ENCODE data around the gene MGST2.

The MGST2 gene

DNA sequence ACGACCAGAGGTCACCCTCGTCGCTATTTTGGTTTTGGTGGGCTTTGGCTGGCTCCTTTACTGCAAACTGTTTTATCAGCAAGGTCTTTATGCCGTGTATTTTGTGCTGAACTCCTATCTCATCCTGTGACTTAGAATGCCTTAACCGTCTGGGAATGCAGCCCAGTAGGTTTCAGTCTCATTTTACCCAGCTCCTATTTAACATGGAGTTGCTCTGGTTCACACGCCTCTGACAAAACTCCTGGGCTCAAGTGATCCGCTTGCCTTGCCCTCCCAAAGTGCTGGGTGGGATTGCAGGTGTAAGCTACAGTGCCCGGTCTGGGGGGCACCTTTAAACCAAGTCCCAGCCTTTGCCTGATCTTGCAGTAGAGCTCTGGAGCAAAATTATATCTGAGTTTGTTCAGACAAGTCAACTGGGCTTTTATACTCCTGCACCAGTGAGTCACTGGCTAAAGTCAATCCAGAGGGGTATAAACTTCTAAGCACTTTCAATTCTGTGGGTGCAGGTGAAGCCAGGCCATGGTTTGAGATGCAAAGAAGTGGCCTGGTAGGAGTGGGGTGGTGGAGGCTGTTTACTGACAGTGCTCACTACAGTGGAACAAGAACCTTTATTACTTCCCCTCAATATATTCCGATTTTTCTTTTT, 50.2 kb downstream of the MGST2 start:
- TF ChIP-seq, protein P1, sequence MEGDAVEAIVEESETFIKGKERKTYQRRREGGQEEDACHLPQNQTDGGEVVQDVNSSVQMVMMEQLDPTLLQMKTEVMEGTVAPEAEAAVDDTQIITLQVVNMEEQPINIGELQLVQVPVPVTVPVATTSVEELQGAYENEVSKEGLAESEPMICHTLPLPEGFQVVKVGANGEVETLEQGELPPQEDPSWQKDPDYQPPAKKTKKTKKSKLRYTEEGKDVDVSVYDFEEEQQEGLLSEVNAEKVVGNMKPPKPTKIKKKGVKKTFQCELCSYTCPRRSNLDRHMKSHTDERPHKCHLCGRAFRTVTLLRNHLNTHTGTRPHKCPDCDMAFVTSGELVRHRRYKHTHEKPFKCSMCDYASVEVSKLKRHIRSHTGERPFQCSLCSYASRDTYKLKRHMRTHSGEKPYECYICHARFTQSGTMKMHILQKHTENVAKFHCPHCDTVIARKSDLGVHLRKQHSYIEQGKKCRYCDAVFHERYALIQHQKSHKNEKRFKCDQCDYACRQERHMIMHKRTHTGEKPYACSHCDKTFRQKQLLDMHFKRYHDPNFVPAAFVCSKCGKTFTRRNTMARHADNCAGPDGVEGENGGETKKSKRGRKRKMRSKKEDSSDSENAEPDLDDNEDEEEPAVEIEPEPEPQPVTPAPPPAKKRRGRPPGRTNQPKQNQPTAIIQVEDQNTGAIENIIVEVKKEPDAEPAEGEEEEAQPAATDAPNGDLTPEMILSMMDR (IDR thresholded peaks at IDR 0.05; ENCODE audit: low read depth, low read length): no peak
- no peak for TF ChIP-seq POLR2A (IDR thresholded peaks at IDR 0.05; ENCODE audit: extremely low read depth, insufficient read length)
- TF ChIP-seq, protein P2, sequence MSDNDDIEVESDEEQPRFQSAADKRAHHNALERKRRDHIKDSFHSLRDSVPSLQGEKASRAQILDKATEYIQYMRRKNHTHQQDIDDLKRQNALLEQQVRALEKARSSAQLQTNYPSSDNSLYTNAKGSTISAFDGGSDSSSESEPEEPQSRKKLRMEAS (IDR thresholded peaks at IDR 0.05; ENCODE audit: low read depth, low read length): no peak
- TF ChIP-seq MYC (IDR thresholded peaks at IDR 0.05; ENCODE audit: low read depth, low read length): no peak
- DNase-seq (ENCODE audit: low read depth): no peak
- no peak overlapping the region for H3K4me3 ChIP-seq (ENCODE audit: low read depth, low read length)

DNA sequence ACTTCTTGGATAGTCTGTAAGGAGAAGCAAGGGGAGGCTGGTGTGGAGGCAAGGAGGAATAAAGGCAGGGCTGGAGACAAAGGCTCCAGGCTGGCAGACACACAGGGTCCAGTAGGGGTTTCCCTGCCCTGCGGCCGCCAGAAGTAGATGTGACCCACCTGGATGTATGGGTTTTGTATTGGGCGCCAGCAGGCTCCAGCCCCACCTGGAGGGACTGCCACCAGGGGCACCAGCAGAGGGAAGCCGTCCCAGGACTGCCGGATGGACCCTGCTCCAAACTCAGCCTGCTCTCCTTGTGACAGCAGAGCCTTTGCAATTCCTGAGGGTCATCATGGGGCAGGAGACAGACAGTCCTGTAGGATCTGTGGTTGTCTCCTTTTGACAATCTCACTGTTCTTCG, 52.7 kb downstream of the MGST2 start:
- H3K4me3 ChIP-seq (ENCODE audit: low read depth, low read length): no peak overlapping the region
- TF ChIP-seq, protein P2 (IDR thresholded peaks at IDR 0.05; ENCODE audit: low read depth, low read length): no peak
- TF ChIP-seq MYC (IDR thresholded peaks at IDR 0.05; ENCODE audit: low read depth, low read length) (no peak), POLR2A (IDR thresholded peaks at IDR 0.05; ENCODE audit: extremely low read depth, insufficient read length) (no peak)
- TF ChIP-seq, protein P1 (IDR thresholded peaks at IDR 0.05; ENCODE audit: low read depth, low read length): no peak
- no peak for DNase-seq (ENCODE audit: low read depth)

DNA sequence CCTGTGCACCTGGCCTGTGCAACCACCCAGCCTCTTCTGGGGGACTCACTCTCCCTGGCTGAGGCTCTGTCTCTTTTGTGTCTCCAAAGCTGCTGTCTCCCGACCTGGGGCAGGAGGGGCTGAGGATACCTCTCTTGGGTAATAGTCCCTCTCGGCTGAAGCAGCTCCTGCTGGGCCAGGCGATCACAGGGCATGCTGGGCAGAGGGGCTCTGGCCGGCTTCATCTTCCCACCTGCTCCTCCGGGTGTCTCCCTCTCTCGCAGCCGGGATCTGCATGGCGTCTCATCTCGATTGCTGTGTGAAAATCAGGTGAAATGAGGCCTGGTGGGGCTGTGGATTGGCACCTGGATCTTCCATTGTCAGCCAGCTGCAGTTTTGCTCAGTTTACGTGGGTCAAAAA, 53.2 kb downstream of the MGST2 start:
- DNase-seq (ENCODE audit: low read depth): no peak
- TF ChIP-seq POLR2A (IDR thresholded peaks at IDR 0.05; ENCODE audit: extremely low read depth, insufficient read length): no peak
- no peak for TF ChIP-seq MYC (IDR thresholded peaks at IDR 0.05; ENCODE audit: low read depth, low read length)
- TF ChIP-seq, protein P2 (IDR thresholded peaks at IDR 0.05; ENCODE audit: low read depth, low read length): no peak
- TF ChIP-seq, protein P1 (IDR thresholded peaks at IDR 0.05; ENCODE audit: low read depth, low read length): no peak
- H3K4me3 ChIP-seq (ENCODE audit: low read depth, low read length): no peak overlapping the region

DNA sequence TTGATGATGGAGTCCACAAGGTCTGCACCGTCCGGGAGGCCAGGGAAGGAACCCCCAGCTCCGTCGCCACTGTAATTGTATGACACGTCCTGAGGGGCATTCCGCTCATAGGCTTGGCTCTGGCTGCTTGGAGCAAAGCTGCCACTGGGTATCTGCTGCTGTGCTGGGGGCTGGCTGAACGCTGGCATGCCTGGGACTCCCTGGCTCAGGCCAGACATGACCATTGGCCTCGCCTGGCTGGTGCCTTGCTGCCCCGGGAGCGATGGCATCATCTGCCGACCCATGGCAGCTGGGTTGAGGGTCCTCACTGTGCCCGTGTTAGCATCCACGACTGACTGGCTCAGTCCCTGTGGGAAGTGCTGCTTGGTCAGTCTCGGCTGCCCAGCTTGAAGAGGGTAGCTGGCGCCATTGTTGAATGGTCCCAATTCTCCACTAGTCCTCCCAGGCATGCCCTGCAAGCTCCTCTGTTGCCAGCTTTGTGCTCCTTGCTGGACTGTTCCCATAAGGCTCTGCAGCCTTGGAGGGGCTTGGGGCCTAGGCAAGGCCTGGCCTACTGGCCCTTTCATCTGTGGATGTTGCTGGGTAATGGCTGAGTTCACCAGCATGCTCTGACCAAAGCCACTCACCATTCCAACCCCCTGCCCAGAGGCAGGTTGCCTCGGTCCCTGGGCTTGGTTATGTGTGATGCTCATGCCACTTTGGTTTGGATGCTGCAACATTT, 53.9 kb downstream of the MGST2 start:
- no peak overlapping the region for H3K4me3 ChIP-seq (ENCODE audit: low read depth, low read length)
- TF ChIP-seq MYC (IDR thresholded peaks at IDR 0.05; ENCODE audit: low read depth, low read length): no peak
- no peak for TF ChIP-seq POLR2A (IDR thresholded peaks at IDR 0.05; ENCODE audit: extremely low read depth, insufficient read length)
- TF ChIP-seq, protein P2 (IDR thresholded peaks at IDR 0.05; ENCODE audit: low read depth, low read length): no peak
- TF ChIP-seq, protein P1 (IDR thresholded peaks at IDR 0.05; ENCODE audit: low read depth, low read length): no peak
- DNase-seq (ENCODE audit: low read depth): no peak

DNA sequence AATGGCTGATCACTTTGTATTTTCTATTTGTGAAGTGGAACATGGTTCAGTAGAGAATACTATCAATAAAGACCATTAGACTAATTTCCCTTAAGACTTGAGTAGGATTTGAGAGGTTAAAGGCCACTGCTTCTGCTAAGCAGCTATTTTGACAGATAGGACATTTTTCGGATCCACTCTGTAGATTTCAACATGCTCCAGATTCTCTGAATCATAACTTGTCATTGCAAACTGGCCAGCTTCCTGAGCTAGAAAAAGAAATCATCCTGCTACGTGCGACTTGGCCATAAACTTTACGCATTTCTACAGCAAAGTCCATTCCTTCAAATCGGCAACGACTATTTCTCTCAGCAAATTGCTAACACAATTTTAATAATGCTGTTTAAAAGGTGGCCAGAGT, 55.2 kb downstream of the MGST2 start:
- H3K4me3 ChIP-seq (ENCODE audit: low read depth, low read length): no peak overlapping the region
- no peak for TF ChIP-seq POLR2A (IDR thresholded peaks at IDR 0.05; ENCODE audit: extremely low read depth, insufficient read length)
- no peak for DNase-seq (ENCODE audit: low read depth)

DNA sequence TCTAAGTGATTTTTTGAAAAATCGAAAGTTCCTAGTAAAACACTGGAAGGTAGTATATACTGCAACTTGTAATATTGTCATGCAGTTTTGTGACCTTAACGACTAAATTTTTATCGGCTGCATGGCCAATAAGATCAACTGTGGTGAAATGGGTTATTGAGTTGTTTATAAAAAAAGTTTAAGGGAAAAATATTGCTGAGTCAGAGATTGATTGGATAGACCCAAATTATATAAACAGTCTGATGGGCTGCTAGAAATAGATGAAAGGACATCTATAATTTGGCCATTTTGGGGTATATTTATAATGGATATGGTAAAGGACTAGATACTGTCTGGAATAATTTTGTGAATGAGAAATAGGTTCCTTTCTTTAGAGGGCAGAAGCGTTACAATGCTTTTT, 56.2 kb downstream of the MGST2 start:
- TF ChIP-seq, protein P1 (IDR thresholded peaks at IDR 0.05; ENCODE audit: low read depth, low read length): no peak
- TF ChIP-seq MYC (IDR thresholded peaks at IDR 0.05; ENCODE audit: low read depth, low read length): no peak
- TF ChIP-seq, protein P2 (IDR thresholded peaks at IDR 0.05; ENCODE audit: low read depth, low read length): no peak
- TF ChIP-seq POLR2A (IDR thresholded peaks at IDR 0.05; ENCODE audit: extremely low read depth, insufficient read length): no peak
- no peak overlapping the region for H3K4me3 ChIP-seq (ENCODE audit: low read depth, low read length)
- no peak for DNase-seq (ENCODE audit: low read depth)
